HG02970 (cell line): Measurements from ENCODE around the gene PRDM2.
"Not testable (repeated sequence)": the region's sequence is repeated elsewhere in the genome, so short reads cannot be mapped to it uniquely, and the experiment has no call there.

Source experiments
- ATAC-seq: cut with Tn5 transposase; IDR thresholded peaks from one replicate; pipeline ENCODE4 v1.9.1; 2021; ENCODE audit warnings: mild to moderate bottlenecking, moderate library complexity, moderate number of reproducible peaks; ENCODE audit not compliant: unreplicated experiment, low FRiP score

Gene PRDM2

GRCh38 chr1:13699936-13700520 is at the start of gene PRDM2:
Gene PRDM2 (plus strand): TSS chr1:13700188. CDS start chr1:13715606, 15,418 bp downstream.
- peak; percentile 40 for ATAC-seq

- ATAC-seq = no peak
Measured at GRCh38 chr1:13651279-13651678, 48.7 kb upstream of the PRDM2 start.

GRCh38 chr1:13652238-13652637 is 47.8 kb upstream of the PRDM2 start:
- ATAC-seq = no peak

GRCh38 chr1:13661539-13661938 is 38.4 kb upstream of the PRDM2 start:
- no peak for ATAC-seq

GRCh38 chr1:13662493-13662892 is 37.5 kb upstream of the PRDM2 start:
- ATAC-seq = no peak

- ATAC-seq = no peak
Measured at GRCh38 chr1:13663969-13664368, 36.0 kb upstream of the PRDM2 start.

GRCh38 chr1:13664451-13664850 is 35.5 kb upstream of the PRDM2 start:
- no peak for ATAC-seq

GRCh38 chr1:13666317-13666716 is 33.7 kb upstream of the PRDM2 start:
- no peak for ATAC-seq

GRCh38 chr1:13667691-13668090 is 32.3 kb upstream of the PRDM2 start:
- no peak for ATAC-seq

GRCh38 chr1:13674377-13674776 is 25.6 kb upstream of the PRDM2 start:
- no peak for ATAC-seq

- ATAC-seq = no peak
Measured at GRCh38 chr1:13675151-13675651, 24.8 kb upstream of the PRDM2 start.

GRCh38 chr1:13677896-13678295 is 22.1 kb upstream of the PRDM2 start:
- ATAC-seq = no peak

GRCh38 chr1:13679651-13680050 is 20.3 kb upstream of the PRDM2 start:
- no peak for ATAC-seq

GRCh38 chr1:13680609-13681008 is 19.4 kb upstream of the PRDM2 start:
- ATAC-seq = not testable (repeated sequence)

- no peak for ATAC-seq
Measured at GRCh38 chr1:13681921-13682320, 18.1 kb upstream of the PRDM2 start.

GRCh38 chr1:13682444-13682843 is 17.5 kb upstream of the PRDM2 start:
- ATAC-seq = no peak

GRCh38 chr1:13683206-13683605 is 16.8 kb upstream of the PRDM2 start:
- no peak for ATAC-seq

GRCh38 chr1:13687151-13687715 is 12.8 kb upstream of the PRDM2 start:
- no peak for ATAC-seq

- ATAC-seq = not testable (repeated sequence)
Measured at GRCh38 chr1:13693094-13693493, 6.9 kb upstream of the PRDM2 start.

- ATAC-seq = no peak
Measured at GRCh38 chr1:13694886-13695684, 4.9 kb upstream of the PRDM2 start.

GRCh38 chr1:13697738-13698137 is 2.2 kb upstream of the PRDM2 start:
- no peak for ATAC-seq

GRCh38 chr1:13699510-13699909 is 478 bp upstream of the PRDM2 start:
- no peak for ATAC-seq
